HG02610 (cell line): ENCODE results near the gene ZNF780B.

Experiments
- ATAC-seq: cut with Tn5 transposase; IDR thresholded peaks from one replicate; pipeline ENCODE4 v1.9.1; 2021; ENCODE audit warnings: mild to moderate bottlenecking, moderate library complexity; ENCODE audit not compliant: unreplicated experiment

Gene ZNF780B

GRCh38 chr19:40055832-40056504 lies at the start of gene ZNF780B:
Gene ZNF780B, minus strand, starts transcription at chr19:40056231. Its CDS starts 5,899 bp downstream, at chr19:40050332.
- ATAC-seq, result peak; percentile 88

- ATAC-seq, result no peak
These were observed 48.7 kb upstream of the ZNF780B start for GRCh38 chr19:40104754-40105153.

GRCh38 chr19:40103600-40103999 lies 47.6 kb upstream of the ZNF780B start:
- ATAC-seq, result no peak

DNA sequence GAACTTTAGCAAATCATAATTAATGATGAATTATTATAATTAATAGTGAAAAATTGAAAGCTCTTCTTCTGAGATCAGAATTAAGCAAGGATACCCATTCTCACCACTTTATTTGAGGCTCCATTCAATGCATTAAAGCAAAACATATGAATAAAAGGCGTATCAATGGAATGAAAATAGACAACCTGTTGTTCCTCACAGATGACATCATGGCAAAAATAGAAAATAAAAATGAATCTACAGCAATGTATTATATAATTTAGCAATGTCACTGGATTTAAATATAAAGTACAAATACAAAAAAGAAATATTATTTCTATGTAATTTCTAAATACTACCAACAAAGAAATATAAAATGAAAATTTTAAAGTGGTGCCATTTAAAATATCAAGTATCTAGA lies 45.8 kb upstream of the ZNF780B start:
- ATAC-seq, result no peak

DNA sequence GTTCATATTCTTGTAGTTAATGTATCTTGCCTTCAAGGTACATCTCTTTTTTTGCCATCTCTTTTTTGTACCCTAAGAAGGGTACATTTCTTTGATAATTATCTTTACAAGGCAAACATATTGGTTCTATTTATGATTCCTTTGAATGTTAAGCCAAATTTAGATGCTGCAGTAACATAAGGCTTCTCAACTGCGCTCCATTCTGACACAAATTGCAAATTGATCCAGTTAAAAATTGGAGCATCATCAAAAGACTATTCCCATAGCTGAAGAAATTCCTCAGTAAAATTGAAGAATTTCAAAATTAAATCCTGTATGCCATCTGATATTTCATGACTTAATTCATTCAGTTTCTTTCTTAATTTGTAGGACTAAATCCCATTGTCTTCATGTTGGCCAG lies 37.4 kb upstream of the ZNF780B start:
- ATAC-seq, result no peak

GRCh38 chr19:40091205-40092129 lies 35.4 kb upstream of the ZNF780B start:
- no peak for ATAC-seq

DNA sequence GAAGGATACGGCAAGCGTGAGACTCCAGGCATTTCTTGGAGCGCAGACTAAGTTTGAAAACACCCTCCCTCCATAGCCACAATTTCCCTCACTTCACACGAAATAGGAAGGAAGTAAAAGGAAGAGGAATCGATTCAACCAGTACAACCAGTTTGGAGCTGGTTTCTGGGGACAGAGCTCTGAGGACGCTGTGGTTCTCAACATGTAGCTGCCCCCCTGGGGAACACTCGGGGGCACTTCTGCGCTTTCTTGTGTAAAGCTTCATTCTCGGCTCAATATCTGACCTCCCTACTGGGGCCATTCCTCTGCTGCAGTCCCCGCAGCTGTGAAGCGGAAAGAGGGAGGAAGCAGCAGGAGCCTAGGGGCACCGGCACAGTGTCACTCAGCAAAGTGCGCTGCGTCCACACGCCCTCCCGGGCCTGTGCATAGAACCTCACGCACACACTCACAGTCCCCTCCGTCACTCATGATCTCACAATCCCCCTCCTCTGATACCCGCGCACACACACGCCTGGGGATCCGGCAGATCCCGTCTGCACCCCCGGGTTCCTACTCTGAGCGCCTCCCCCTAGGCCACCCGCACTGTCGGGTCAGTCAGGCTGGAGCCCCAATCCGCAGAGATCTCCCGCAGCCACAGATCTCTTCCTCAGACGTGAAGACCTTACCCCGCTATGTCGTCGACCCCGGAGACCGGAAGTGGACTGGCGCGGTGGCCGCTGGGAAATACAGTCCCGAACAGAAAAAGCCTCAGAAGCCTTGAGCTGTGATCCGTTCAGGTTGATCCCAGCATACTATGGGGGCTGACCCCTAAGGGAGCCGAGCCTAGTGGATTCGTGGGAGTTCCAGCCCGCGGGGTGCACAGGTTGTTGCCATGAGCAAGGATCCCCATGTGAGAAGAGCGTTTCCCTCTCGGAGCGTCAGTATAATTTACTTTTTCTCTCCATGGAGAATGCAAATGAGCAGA lies 34.5 kb upstream of the ZNF780B start, which contains the start of gene ZNF780A:
Gene ZNF780A, minus strand, starts transcription at position 703 of the 964 bp plus-strand sequence. CDS start 6,190 bp downstream, outside the sequence.
- ATAC-seq, result peak; percentile 88

DNA sequence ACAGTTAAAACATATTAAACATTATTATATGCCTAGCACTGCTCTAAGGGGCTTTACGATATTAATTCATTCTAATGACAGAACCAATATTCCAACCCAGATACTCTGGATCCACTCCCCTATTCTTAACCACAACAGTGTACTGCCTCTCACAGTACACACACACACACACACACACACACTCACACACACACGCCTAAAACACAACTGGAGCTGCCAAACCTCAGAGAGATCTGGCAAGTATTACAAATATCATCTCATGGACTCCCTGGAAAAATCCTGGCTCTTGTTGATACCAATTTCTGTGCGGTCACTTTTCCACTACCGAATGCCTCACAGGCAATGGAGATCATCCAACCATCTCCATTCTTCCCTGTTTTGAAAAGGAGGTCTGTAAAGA lies 33.4 kb upstream of the ZNF780B start:
- no peak for ATAC-seq

- no peak for ATAC-seq
These were observed 32.4 kb upstream of the ZNF780B start for GRCh38 chr19:40088299-40089047.

DNA sequence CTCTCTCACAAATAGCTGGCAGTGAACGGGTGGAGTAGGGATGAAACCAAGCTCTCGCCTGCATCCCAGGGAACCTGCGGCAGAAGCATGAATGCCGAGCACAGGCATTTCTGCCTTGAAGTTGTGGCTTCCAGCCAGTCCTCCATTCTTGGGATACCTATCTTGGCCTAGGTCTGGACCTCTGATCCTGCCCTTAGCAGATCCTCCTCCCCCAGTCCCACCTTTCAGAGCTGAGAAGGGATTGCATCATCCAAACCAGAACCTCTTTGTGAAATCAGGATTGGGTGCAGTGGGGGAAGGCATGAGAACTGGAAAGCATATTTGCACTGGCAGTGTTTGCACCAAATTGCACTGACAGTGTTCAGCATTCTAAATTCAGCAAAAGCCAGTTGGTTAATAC lies 28.9 kb upstream of the ZNF780B start:
- no peak for ATAC-seq

DNA sequence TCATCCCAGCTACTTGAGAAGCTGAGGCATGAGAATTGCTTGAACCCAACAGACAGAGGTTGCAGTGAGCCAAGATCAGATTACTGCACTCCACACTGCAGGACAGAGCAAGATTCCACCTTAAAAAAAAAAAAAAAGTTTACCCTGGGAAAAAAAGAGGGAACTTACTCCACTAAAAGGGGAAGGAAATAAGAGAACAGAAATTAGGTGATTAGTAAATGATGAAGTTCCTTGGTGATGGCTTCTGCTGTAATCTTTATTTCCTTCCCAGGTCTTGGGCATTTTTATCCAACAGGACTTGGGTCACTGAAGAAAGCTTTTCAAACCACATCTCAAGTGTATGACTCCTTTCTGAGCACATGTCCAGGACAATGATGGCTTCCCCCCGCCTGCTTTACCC lies 25.4 kb upstream of the ZNF780B start:
- ATAC-seq, result no peak

- no peak for ATAC-seq
These were observed 24.3 kb upstream of the ZNF780B start for GRCh38 chr19:40080289-40080688.

DNA sequence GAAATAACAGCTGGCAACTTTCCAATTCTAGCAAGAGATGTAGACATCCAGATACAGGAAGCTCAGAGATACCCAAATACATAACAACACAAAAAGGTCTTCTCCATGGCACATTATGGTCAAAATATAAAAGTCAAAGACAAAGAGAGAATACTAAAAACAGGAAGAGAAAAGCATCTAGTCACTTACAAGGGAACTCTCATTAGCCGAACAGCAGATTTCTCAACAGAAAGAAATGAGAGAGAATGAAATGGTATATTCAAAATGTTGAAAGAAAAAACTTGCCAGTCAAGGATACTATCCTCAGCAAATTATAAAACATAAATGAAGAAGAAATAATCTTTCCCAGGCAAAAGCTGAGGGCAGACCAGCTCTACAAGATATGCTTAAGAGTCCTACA lies 22.3 kb upstream of the ZNF780B start:
- no peak for ATAC-seq

GRCh38 chr19:40070058-40070457 lies 14.0 kb upstream of the ZNF780B start:
- no peak for ATAC-seq

GRCh38 chr19:40059624-40060023 lies 3.6 kb upstream of the ZNF780B start:
- no peak for ATAC-seq

DNA sequence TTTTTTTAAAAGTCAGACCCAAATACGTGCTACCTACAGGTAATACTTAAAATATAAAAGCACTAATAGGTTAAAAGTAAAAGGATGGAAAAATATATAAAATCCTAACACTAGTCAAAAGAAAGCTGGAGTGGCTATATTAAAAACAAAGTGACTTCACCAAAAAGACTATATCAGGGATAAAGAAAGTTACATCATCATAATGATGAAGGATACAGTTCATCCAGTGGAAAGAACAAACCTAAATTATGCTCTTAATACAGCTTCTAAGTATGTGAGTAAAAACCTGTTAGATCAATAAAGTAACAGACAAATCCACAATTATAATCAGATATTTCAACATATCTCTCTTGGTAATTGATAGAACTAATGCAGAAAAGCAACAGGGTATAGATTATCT lies 1.1 kb upstream of the ZNF780B start:
- no peak for ATAC-seq

GRCh38 chr19:40056505-40056904 lies 474 bp upstream of the ZNF780B start:
- ATAC-seq, result no peak

GRCh38 chr19:40055049-40055448 lies 982 bp downstream of the ZNF780B start:
- ATAC-seq, result no peak

GRCh38 chr19:40054632-40055031 lies 1.4 kb downstream of the ZNF780B start:
- ATAC-seq, result no peak

DNA sequence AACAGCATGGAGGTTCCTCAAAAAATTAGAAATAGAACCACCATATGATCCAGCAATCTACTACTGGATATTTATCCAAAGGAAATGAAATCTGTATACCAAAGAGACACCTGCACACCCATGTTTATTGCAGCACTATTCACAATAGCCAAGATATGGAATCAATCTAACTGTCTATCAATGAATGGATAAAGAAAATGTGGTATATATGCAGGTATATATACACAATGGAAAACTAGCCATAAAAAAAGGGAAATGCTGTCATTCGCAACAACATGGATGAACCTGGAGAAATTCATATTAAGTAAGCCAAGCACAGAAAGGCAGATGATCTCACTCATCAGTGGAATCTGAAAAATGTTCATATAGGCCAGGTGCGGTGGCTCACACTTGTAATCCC lies 2.5 kb downstream of the ZNF780B start:
- ATAC-seq, result no peak
